D721Med (cell line): Measurements from ENCODE around the gene FKBP1A.

Experiments
- DNase-seq: peaks from one replicate; pipeline ENCODE4 v3.0.0; 2011; ENCODE audit warnings: low spot score; ENCODE audit not compliant: insufficient read length
- FAIRE-seq: peaks from 2 replicates; lab custom pipeline; 2011; peaks lifted over from hg19 to GRCh38; lab: Jason Lieb, UNC
- CTCF ChIP-seq: IDR thresholded peaks from 2 replicates; pipeline ENCODE4 v1.5.1; 2012; ENCODE audit warnings: mild to moderate bottlenecking, control low read depth; ENCODE audit not compliant: insufficient read depth; ENCODE audit errors: missing control alignments

FKBP1A gene

GRCh38 chr20:1327241-1327653, 65.6 kb downstream of the FKBP1A start:
- no peak for FAIRE-seq
- DNase-seq: no peak
- TF ChIP-seq CTCF: no peak

- no peak for TF ChIP-seq CTCF
- FAIRE-seq (no peak), DNase-seq (no peak)
Observed at GRCh38 chr20:1326031-1326930, 66.6 kb downstream of the FKBP1A start.

- no peak for FAIRE-seq
- no peak for TF ChIP-seq CTCF
Observed at GRCh38 chr20:1325173-1326030, 67.5 kb downstream of the FKBP1A start.

GRCh38 chr20:1324598-1325172, 68.2 kb downstream of the FKBP1A start:
- FAIRE-seq: no peak
- no peak for TF ChIP-seq CTCF

More at GRCh38 chr20:1325173-1326030, 67.5 kb downstream of the FKBP1A start:
- peak; percentile 82 for DNase-seq

DNA sequence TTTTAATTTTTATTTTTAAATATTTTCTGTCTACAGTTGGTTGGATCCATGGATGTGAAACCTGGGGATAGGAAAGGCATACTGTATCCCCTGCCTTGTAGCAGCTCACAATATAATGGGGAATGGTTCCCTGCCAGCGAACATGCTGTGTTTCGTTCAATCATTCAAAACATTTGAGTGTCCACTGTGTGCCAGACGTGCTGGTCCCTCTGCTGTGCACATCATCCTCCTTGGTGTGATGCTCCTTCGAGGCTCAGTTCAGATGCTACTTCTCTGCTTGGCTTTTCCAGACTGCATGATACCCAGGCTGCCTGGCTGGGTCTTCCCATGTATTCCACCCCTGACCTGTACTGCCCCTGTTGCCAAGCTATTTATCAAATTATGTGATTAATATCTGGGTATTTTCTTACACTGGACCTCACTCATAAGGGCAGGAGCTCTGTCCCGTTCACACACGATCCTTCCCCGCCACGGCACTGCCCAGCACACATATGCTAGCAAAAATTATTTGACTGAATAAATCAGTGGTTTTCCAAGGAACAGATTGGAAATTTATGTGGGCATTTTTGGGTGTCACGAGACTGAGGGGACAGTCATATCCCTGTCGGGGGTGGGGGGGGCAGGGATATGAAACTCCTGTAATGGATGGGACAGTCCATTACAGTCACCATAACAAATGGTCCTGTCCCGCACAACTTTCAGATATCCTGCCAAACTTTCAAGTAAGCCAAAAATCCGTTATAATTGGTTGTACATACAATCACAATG, 68.8 kb downstream of the FKBP1A start:
- FAIRE-seq: no peak
- TF ChIP-seq CTCF: no peak

More at GRCh38 chr20:1324598-1325172, 68.2 kb downstream of the FKBP1A start:
- DNase-seq: no peak

DNA sequence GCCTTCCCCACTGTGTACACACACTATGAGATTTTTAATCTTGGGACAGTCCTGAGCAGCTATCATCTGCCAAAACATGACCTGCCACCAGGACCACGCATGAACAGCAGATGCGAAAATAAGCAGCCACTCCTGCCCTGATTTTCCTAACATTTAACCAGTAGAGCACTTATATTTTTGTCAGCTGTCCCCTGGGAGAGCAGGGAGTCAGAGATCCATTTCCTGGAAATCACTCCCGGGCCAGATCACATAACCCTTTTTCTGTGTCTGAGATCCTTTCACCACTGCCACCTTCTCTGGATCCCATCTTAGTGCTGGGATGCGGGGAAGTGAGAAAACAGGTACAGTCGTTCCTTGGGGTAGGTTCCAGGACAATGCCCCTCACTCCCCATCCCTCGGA, 69.6 kb downstream of the FKBP1A start:
- FAIRE-seq: no peak
- DNase-seq: no peak
- no peak for TF ChIP-seq CTCF

More for the DNA sequence above, 68.8 kb downstream of the FKBP1A start:
- DNase-seq: no peak
